Peyer's patch (tissue), 4 donors: ENCODE data around the gene USP10. TPM values are rescaled to one million over a fixed set of nuclear protein-coding genes. Genes with fewer than 3 reads are reported as not detected.
A peak's percentile ranks its signal among the peaks of the same experiment; 100 is the strongest.

Source experiments
- DNase-seq, 3 donors: peaks; one replicate each; pipeline ENCODE4 v3.0.0-alpha.2; 2017 to 2019
- H3K27ac ChIP-seq, 4 donors: fragments of 200-600 bp; sonication (generic); one replicate each; pipeline ENCODE4 v1.5.1; 2016 to 2019
- H3K27me3 ChIP-seq, 2 donors: fragments of 200-600 bp; sonication (generic); one replicate each; pipeline ENCODE4 v1.5.1; 2019
- H3K36me3 ChIP-seq, 3 donors: fragments of 200-600 bp; sonication (generic); one replicate each; pipeline ENCODE4 v1.5.1; 2016 to 2019
- H3K4me1 ChIP-seq, 4 donors: fragments of 200-600 bp; sonication (generic); one replicate each; pipeline ENCODE4 v1.5.1; 2016 to 2019
- H3K4me3 ChIP-seq, 4 donors: fragments of 200-600 bp; sonication (generic); 1 replicate in 3 of 4; 2 replicates in 1 of 4; pipeline ENCODE4 v1.5.1; 2016 to 2019; ENCODE audit warnings: mild to moderate bottlenecking in 1 of 4
- H3K9me3 ChIP-seq, 4 donors: fragments of 200-600 bp; sonication (generic); one replicate each; pipeline ENCODE4 v1.5.1; 2016 to 2019; ENCODE audit warnings: mild to moderate bottlenecking in 1 of 4
- CTCF ChIP-seq, 6 experiments: fragments of 450-650 bp in 4 of 6; fragments of 200-600 bp in 2 of 6; sonication (generic) in 1 of 6; IDR thresholded peaks; one replicate each; pipeline ENCODE4 v1.5.1; 2017 to 2019; ENCODE audit warnings: antibody characterized with exemption in 6 of 6, mild to moderate bottlenecking in 3 of 6, moderate library complexity in 1 of 6
- POLR2A ChIP-seq, 2 donors: fragments of 450-650 bp; IDR thresholded peaks; one replicate each; pipeline ENCODE4 v1.5.1; 2017; ENCODE audit warnings: antibody characterized with exemption in 2 of 2, mild to moderate bottlenecking in 2 of 2, moderate library complexity in 2 of 2
- total RNA-seq, 4 donors: library from RNA; depleted of rRNA; stranded (reverse); fragments of >200 nt; gene quantifications; one replicate each; pipeline ENCODE4 v1.1.0, GENCODE V29; 2016

Gene USP10
- total RNA-seq, 4 donors from 2014 or later: 48.0 to 85.5 (median 59.9) TPM

- no peak for DNase-seq
- no peaks in the 10 kb centered on the region for H3K9me3 ChIP-seq
- H3K27ac ChIP-seq: no peak overlapping the region
- TF ChIP-seq POLR2A (IDR thresholded peaks at IDR 0.05) (no peak), CTCF (IDR thresholded peaks at IDR 0.05) (no peak)
- no peaks in the 10 kb centered on the region for H3K27me3 ChIP-seq
- H3K4me1 ChIP-seq: no peaks in the 10 kb centered on the region
- H3K4me3 ChIP-seq: no peak overlapping the region
- peaks cover 0 to 68% (median 0%) of the 10 kb centered on the region in 3 donors for H3K36me3 ChIP-seq
These were observed 61.9 kb downstream of the USP10 start for GRCh38 chr16:84761448-84762368.

GRCh38 chr16:84763164-84763563 is 63.4 kb downstream of the USP10 start:
- DNase-seq: no peak
- Histone ChIP-seq H3K9me3 (no peaks in the 10 kb centered on the region), H3K4me1 (no peaks in the 10 kb centered on the region), H3K36me3 (peaks cover 0 to 78% (median 0%) of the 10 kb centered on the region in 3 donors), H3K27me3 (no peaks in the 10 kb centered on the region), H3K27ac (no peak overlapping the region), H3K4me3 (no peak overlapping the region)
- TF ChIP-seq POLR2A (IDR thresholded peaks at IDR 0.05): no peak
- TF ChIP-seq CTCF (IDR thresholded peaks at IDR 0.05): no peak

- no peaks in the 10 kb centered on the region for H3K9me3 ChIP-seq
- no peak for TF ChIP-seq POLR2A (IDR thresholded peaks at IDR 0.05)
- TF ChIP-seq CTCF (IDR thresholded peaks at IDR 0.05): no peak
- no peaks in the 10 kb centered on the region for H3K27me3 ChIP-seq
- DNase-seq: no peak
- peaks cover 0 to 78% (median 0%) of the 10 kb centered on the region in 3 donors for H3K36me3 ChIP-seq
- H3K4me1 ChIP-seq: no peaks in the 10 kb centered on the region
- no peak overlapping the region for H3K27ac ChIP-seq
- H3K4me3 ChIP-seq: no peak overlapping the region
These were observed 63.8 kb downstream of the USP10 start for GRCh38 chr16:84763629-84764028.

GRCh38 chr16:84764970-84765369 is 65.2 kb downstream of the USP10 start:
- Histone ChIP-seq H3K9me3 (no peaks in the 10 kb centered on the region), H3K4me3 (no peak overlapping the region), H3K36me3 (peaks cover 0 to 84% (median 0%) of the 10 kb centered on the region in 3 donors), H3K27me3 (no peaks in the 10 kb centered on the region), H3K27ac (no peak overlapping the region), H3K4me1 (no peaks in the 10 kb centered on the region)
- no peak for TF ChIP-seq POLR2A (IDR thresholded peaks at IDR 0.05)
- TF ChIP-seq CTCF (IDR thresholded peaks at IDR 0.05): no peak
- DNase-seq: no peak

- Histone ChIP-seq H3K4me1 (no peaks in the 10 kb centered on the region), H3K27ac (peak overlapping the region in 2 of 4 donors; percentile 45 to 48), H3K9me3 (no peaks in the 10 kb centered on the region), H3K4me3 (no peak overlapping the region), H3K36me3 (peaks cover 0 to 77% (median 0%) of the 10 kb centered on the region in 3 donors), H3K27me3 (no peaks in the 10 kb centered on the region)
- DNase-seq: no peak
- TF ChIP-seq POLR2A (IDR thresholded peaks at IDR 0.05) (no peak), CTCF (IDR thresholded peaks at IDR 0.05) (no peak)
These were observed 66.1 kb downstream of the USP10 start for GRCh38 chr16:84765616-84766580.
